GM19239 (cell line): ENCODE data around the gene POU3F1.
"Not testable (repeated sequence)": the region's sequence is repeated elsewhere in the genome, so short reads cannot be mapped to it uniquely, and the experiment has no call there.

Source experiments
- DNase-seq: peaks from one replicate; pipeline ENCODE4 v3.0.0; 2011; ENCODE audit warnings: low spot score; ENCODE audit not compliant: insufficient read length
- FAIRE-seq: peaks from 2 replicates; lab custom pipeline; 2011; peaks lifted over from hg19 to GRCh38; lab: Jason Lieb, UNC

Gene POU3F1

DNA sequence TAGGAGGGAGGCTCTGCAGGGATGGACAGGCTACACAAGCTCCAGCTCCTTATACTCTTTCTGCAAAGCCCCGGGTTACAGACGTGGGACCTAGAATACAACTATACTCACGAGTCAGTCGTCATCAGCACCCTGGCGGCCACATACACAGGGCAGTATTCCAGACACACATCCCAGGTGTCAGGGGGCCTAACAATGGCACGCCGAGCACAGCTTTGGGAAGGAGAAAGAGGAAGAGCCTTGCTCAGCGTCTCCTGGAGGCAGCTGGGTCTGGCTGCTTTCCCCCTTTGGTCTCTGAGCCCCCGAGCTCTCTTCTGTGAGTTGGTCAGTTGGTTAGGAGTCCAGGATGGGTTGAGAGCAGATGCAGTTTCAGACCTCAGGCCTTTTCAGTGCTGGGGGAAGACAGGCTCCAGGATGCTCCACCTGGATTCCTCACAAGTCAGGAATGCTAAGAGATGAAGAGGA, 4.5 kb upstream of the POU3F1 start:
- FAIRE-seq: no peak
- DNase-seq: no peak

DNA sequence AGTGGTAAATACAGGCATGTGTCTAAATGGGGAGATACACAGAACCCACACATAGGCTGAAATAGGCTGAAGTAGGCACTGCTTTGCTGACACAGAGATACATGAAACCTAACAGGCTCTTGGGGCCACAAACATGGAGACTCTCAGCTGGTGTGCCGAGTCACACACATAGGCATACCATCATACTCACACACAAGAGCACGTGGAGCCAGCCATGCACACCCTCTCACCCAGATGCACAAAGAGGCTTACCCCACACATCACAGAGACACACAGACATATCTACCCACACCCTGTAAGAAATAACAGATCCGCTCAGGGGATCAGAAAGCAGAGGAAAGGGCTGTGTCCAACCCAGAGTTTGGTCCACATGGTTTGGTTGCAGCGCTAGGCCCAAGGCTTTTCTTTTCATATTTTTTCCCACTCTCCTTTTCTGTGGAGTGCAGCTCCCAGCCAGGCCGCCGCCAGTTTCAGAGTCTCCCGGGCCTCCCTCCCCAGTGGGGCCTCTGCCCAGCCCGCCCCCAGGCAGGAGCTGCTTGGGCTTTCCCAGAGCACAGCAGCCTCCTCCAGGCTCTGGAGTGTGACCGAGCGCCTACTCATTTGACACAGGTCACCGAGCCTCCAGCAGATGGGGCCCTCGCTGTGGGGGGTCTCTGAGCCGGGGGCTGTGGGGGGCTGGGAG, 3.9 kb upstream of the POU3F1 start:
- FAIRE-seq (peak; percentile 59), DNase-seq (no peak)

DNA sequence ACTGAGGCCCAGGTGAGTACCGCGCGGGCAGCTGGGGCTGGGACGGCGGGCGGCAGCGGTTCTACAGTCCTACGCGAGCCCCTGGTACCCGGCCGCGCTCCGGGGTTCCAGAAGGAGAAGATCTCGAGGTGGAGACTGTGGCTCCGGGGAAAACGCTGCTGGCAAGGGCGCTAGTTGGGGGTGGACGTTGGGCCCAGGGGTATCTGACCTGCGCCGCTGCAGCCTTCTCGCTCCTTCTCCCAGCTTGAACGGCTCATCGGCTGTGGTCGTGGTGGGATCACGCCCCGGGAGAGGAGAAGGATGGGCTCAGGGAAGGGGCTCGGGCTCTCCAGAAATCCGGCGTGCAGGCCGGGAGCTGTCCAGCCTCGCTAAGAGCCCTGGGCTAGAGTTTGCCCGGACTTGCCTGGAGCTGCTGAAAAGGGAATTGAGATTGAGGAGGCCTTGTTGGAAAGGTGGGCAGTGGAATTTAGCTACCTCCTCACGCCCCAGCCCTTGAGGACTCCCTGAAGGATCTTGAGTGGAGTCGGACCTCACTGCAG, 1.1 kb upstream of the POU3F1 start:
- DNase-seq: peak; percentile 54
- no peak for FAIRE-seq

DNA sequence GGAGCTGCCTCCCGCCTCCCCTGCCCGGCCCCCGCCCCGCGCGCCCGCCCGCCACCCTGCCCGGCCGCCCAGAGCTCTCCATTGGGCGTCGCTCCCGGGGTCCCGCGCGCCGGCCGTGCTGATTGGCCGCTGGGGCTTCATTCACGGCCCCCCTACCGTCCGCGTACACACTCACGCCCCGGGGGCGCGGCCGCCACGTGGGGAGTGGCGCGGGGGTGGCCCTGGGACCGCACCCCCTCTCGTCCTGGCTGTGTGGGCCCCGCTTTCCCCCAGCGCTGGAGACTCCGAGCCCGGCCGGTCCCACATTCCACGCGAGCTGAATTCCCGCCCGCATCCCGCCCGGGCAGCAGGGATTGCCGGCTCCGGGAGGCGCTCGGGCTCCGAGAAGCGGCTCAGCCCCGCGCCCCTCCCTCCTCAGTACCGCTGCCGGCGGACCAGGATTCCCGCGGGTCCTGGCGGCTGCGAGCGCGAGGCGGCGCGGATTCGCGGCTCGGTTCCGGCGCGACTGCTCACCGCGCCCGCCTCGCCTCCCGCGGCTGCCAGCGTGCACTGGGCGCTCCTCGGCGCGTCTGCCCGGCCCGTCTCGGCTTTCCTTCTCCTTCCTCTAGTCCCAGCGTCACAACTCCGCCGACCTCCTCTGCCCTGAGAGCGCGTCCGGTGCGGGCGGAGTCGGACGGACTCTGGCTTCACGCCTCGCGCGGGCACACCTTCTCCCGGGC, 450 bp upstream of the POU3F1 start:
- DNase-seq (peak; percentile 94), FAIRE-seq (peak; percentile 68)

DNA sequence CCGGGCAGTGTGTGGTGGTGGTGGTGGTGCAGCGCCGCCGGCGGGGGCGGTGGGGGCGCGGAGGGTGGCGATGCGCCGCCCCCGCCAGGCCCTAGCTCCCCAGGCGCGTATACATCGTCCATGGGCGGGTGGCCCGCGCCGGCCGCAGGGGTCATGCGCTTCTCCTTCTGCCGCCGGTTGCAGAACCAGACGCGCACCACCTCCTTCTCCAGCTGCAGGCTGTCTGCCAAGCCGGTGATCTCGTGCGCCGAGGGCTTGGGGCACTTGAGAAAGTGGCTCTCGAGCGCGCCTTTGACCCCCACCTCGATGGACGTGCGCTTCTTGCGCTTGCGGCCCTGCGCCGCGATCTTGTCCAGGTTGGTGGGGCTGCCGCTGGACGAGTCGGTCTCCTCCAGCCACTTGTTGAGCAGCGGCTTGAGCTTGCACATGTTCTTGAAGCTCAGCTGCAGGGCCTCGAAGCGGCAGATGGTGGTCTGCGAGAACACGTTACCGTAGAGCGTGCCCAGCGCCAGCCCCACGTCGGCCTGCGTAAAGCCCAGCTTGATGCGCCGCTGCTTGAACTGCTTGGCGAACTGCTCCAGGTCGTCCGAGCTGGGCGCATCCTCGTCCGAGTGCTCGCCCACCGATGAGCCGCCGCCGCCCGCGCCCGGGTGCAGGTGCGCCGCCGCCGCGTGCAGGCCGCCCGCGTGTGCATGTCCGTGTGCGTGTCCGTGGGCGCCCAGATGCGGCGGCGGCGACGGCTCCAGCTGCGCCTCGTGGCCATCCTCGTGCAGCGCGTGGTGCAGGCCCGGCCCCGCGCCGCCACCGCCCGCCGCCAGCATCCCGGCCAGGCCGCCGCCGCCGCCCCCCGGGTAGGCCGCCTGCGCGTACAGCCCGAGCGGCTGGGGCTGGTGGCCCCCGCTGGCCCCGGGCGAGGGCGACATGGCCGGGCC, 926 bp downstream of the POU3F1 start:
- FAIRE-seq: peak; percentile 49

DNA sequence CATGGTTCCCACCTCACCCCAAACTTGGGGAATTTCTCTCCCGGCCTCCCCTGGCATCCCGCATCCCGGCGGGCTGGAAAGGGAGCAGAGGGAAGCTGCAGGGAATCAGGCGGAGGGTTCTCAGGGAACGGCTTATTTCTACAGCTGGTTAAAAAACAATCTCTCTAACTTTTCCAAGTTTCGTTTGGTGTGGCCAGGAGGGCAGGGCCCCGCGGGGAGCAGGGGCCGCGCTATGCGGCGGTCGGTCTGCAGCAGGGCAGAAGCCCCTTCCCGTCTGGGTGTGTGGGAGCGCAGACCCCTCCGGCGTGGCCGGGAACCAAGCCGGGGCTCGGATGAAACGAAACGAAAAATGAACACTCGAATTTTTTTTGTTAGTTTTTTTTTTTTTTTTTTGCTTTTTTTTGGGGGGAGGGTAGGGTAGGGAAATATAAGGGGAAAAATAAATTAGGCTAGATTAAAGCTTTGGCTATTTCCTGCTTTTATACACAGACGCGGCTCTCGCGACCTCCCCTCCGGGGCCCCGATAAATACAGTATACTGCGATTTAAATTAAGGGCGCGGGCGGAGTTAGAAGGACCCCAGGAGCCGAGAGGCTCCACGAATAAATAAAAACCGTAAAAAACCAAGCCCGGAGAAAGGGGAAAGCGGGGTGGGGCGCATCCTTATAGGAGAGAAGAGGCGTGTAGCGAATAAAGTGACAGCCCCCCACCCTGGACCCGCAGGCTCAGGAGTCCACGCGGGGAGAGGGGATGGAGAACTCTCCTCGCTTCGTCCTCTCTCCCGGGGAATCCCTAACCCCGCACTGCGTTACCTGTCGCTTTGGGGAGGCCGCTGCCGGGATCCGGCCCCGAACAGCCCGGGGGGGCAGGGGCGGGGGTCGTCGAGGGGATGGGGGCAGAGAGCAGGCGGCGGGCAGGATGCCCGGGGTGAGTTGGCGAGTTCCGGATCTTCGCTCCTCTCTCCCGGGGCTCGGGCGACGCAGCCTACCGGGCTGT, 2.1 kb downstream of the POU3F1 start:
- DNase-seq (no peak), FAIRE-seq (no peak)

More for the DNA sequence above, 926 bp downstream of the POU3F1 start:
- no peak for DNase-seq

DNA sequence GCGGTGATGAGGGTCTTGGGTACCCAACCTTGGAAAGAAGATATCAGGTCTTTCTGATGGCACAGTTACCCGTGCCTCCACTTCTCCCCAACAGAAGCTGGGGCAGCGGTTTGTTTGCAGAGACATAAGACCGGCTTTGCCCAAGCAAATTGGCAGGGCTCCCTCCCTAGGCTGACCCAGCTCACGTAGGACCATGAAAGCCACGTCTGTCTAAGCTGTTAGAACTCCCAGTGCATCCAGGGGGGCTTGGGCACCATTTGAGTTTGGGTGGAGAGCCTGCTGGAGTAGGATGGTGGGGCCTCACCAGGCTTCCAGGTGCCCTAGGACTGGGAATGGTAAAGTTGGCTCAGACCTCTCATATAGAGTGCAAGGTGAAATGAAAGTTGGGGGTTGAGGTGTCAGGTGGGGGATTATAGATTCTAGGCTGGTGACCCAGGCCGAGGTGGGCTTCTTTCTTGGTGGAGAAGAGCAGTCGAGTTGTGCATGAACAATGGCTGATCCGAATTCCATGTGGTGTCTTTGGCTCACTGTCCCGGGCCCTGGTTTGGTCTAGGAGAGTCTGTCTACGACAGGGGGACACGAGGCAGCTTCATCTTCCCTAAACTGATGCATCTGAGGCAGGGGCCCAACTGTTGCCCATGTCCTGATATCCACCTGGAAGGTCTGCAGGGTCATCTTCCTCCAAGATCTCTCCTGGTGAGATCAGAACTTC, 3.4 kb downstream of the POU3F1 start:
- DNase-seq: no peak
- no peak for FAIRE-seq

DNA sequence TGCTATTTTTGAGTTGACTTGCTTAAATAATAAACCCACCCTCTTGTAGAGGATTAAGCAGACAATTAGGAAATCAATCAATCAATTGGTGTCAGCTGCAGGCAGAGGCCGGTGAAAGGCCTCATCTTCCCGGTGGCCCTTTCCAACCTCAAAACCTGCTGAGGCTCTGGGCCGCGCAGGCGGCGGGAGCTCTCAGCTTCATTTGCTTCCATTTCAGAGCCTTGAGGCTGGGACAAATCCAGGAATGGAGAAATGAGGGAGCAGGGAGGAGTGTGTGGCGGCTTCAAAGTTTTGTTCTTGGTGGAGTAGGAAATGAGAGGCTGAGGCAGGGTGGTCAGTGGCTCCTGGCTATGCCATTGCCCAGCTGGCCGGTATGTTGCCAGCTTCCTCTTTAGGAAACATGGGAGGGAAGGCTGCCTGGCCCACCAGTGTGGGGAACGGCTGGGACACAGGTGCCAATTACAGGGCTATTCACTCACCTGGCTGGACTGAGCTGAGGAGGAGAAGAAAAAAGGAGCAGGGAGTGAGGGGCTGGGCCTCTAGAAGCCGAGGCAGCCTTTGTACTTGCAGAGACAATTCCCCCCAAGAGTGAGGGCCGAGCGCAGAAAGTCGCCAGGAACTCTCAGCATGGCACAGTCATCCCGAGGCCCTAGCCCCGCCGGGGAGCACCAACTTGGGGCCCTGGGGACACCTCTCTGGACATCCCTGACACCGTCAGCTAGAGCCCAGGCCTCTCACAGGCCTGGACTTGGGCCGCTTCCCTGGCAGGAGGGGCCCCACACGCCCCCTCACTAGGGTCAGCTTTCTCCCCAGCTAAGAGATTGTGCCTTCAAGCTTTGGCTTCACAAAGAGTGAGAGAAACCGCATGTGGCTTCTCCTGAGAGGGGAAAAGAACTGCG, 4.4 kb downstream of the POU3F1 start:
- no peak for DNase-seq
- FAIRE-seq: no peak

DNA sequence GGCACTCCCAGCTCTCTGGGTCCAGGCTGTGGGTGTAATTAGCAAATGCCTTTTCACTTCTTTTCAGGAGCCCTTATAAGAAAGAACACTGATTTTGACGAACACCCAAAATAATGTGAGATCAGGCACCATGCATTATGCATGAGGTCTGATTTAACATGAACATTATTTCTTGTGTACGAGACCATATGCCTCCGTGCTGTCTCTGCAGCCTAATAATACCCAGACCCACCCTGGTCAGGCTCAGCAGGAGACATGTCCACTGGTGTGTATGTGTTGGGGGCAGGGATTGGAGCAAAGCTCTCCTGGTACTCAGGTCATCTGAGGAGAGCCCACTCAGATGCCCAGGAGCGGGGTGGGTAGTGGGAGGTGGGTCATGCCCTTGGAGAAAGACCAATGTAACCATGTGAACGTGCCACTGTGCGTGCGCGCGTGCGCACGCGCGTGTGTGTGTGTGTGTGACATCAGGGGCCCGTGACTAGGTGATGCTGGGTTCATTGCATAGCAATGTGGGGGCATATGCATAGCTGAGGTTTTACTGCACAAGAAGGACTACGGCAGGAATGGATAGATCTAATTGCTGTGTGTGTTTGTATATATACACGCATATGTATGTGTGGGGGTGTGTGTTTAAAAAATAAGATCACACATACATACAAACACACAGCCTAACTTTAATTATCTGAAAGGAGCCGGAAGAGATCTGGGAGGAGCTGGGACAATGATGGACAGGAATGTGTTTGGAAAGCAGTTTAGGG, 7.1 kb downstream of the POU3F1 start:
- FAIRE-seq: no peak
- no peak for DNase-seq

DNA sequence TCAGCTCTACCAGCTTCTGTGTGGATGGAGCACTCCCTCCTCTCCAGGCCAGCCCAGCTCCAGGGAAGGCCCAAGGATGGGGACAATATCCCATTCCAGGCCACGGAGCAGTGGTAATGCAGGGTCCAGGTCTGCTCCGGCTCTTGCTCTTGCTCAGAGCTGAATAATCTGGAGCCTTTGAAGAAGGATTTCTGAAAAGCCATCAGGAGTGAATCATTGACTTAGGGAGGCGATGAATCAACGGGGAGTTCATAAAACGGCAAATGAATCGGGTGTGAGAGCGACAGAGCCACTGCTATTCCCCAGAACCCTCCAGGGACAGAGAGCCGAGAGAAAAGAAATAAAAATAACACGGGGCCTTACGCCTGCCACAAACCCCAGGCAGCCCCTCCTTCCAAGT, 7.7 kb downstream of the POU3F1 start:
- FAIRE-seq (no peak), DNase-seq (no peak)

DNA sequence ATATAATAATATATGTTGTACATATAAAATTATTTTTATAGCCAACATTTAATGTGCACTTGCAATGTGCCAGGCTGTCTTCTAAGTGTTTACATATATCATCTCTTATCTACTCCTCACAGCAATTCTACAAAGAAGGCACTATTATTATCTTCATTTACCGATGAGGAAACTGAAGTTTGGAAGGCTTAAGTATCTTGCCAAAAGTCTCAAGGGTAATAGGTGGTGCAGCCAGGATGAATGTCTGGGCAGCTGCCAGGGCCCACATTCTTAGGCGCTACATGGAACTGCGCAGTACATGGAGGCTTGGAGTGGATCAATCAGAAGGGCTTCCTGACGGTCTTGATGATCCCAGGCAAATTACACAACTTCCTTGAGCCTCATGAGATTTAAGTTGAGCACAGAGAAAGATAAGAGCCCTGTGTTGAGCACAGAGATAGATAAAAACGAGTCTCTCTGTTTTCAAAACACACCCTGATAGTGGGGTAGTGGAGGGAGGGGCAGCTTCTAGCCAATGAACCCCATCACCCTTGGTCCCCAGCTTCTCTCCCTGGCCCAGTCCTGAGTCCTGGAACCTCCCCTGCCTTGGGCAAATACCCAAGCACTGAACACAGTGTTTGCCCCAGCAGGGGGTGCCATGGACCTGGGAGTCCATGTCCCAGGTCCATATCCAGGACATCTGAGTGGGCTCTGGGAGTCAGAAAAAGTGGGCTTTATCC, 9.2 kb downstream of the POU3F1 start:
- DNase-seq (no peak), FAIRE-seq (no peak)

DNA sequence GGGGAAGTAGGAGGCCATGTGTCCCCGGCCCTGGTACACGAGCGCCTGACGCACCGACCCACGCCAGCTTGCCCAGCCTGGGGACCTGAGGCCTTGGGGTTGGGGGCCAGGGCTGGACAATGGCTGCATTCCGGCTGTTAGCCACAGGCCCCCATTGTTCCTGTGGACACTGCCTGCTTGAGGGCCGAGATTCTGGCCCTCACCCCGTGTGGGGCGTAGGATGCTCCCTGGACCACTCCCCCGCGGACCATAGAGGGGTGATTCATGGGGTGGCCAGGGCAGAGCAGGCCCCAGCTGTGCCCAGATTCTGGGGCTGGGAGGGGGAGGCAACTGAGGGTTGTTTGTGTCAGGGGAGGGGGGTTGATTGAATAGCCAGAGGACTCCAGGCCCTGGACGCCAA, 11.7 kb downstream of the POU3F1 start:
- no peak for DNase-seq
- FAIRE-seq: no peak

DNA sequence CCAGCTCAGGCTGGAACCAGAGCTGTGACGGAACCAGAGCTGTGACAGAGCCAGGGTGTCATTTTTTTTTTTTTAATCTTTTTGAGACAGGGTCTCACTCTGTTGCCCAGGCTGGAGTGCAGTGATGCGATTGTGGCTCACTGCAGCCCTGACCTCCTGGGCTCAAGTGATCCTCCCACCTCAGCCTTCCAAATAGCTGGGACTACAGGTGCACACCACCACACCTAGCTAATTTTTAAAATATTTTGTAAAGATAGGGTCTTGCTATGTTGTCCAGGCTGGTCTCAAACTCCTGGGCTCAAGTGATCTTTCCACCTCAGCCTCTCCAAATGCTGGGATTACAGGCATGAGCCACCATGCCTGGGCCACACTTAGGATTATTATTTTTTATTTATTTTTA, 13.6 kb downstream of the POU3F1 start:
- DNase-seq, FAIRE-seq: not testable (repeated sequence)

DNA sequence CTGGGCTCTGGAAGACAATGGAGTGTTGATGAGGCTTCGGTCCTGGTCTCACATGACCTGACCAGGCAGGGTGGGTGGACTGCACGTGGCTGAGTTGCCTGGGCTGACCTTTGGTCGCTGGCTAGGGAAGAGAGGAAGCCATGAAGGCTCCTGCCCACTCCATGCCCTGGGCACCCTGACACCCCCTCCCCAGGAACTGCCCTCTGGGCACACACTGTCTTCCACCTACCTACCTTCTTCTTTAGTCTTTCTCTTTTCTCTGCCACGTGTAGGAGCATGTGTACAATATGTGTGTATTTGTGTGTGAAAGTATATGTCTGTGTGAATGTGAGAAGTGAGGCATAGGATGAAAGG, 15.1 kb downstream of the POU3F1 start:
- DNase-seq (no peak), FAIRE-seq (no peak)

DNA sequence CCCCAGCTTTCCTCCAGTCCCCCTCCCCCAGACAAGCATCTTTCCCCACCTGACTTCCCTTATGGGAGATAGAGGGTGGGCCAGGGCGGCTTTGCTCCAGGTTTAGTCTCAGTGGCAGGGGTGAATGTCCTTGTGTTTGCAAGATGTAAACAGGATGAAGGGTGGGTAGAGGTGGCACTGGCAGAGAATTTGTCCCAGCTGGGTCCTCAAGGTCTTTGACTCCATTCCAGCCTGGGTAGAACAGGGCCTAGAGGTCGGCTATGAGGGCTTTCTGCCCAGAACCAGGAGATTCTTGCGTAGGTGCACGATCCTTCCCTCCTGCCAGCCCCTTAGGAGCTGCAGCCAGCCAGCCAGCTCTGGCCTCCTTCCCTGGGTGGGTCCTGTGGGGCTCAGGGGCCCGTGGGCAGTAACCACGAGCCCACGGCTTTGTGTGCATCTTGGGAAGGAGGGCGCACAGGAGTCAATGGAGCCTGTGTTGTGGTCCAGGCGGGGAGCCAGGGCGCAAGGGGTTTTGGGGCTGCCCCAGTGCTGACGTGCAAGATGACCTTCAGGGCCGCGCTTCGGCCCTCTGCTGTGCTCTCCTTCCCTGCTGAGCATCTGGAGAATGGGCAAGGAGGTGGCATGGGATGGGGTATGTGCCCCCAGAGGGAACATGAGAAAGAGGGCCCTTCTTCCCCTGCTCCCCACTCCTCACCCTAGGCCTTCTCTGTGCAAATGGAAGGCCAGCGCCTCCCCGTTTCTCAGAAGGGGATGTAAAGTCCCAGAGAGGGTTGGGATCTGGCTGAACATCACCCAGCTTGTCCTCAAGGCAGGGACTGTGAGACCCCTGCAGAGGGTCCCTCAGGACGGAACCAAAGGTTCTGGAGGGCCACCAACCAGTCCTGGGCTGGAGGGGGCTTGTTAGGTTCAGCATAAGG, 15.7 kb downstream of the POU3F1 start:
- DNase-seq (no peak), FAIRE-seq (peak; percentile 40)
